GM23248 (cell line): ENCODE data around the gene TAF3. TPM values are rescaled to one million over a fixed set of nuclear protein-coding genes. Genes with fewer than 3 reads are reported as not detected.

Source experiments
- DNase-seq: peaks from one replicate; pipeline ENCODE4 v3.0.0-alpha.2; 2015
- H2AFZ ChIP-seq: fragments of 200-600 bp; sonication (generic); 2 replicates; pipeline ENCODE4 v1.6.1; 2016; ENCODE audit warnings: antibody characterized with exemption
- H3F3A ChIP-seq: fragments of 200-600 bp; sonication (generic); 2 replicates; pipeline ENCODE4 v1.6.1; 2016; ENCODE audit warnings: mild to moderate bottlenecking, antibody characterized with exemption, mixed run types; ENCODE audit not compliant: insufficient read depth
- H3K27ac ChIP-seq: fragments of 200-600 bp; sonication (generic); 2 replicates; pipeline ENCODE4 v1.5.1; 2016; ENCODE audit warnings: mild to moderate bottlenecking
- H3K27me3 ChIP-seq: fragments of 200-600 bp; sonication (generic); replicated peaks from 2 replicates; pipeline ENCODE4 v1.6.1; 2016; ENCODE audit warnings: mild to moderate bottlenecking; ENCODE audit not compliant: insufficient read depth
- H3K36me3 ChIP-seq: fragments of 200-600 bp; sonication (generic); 2 replicates; pipeline ENCODE4 v1.6.1; 2016; ENCODE audit warnings: low read depth, mild to moderate bottlenecking
- H3K4me1 ChIP-seq: fragments of 200-600 bp; sonication (generic); 2 replicates; pipeline ENCODE4 v1.6.1; 2016; ENCODE audit warnings: mild to moderate bottlenecking; ENCODE audit not compliant: insufficient read depth
- H3K4me2 ChIP-seq: fragments of 200-600 bp; sonication (generic); one replicate; pipeline ENCODE4 v1.6.1; 2016; ENCODE audit warnings: mild to moderate bottlenecking; ENCODE audit not compliant: unreplicated experiment
- H3K4me3 ChIP-seq: fragments of 200-600 bp; sonication (generic); 2 replicates; pipeline ENCODE4 v1.5.1; 2016; ENCODE audit warnings: mild to moderate bottlenecking
- H3K79me2 ChIP-seq: fragments of 200-600 bp; sonication (generic); 2 replicates; pipeline ENCODE4 v1.6.1; 2016; ENCODE audit warnings: mild to moderate bottlenecking; ENCODE audit not compliant: insufficient read depth
- H3K9ac ChIP-seq: fragments of 200-600 bp; sonication (generic); 2 replicates; pipeline ENCODE4 v1.6.1; 2016; ENCODE audit warnings: mild to moderate bottlenecking
- H3K9me2 ChIP-seq: fragments of 200-600 bp; sonication (generic); 2 replicates; pipeline ENCODE4 v1.6.1; 2016; ENCODE audit warnings: mixed run types, mild to moderate bottlenecking, moderate library complexity; ENCODE audit not compliant: insufficient read depth
- H3K9me3 ChIP-seq: fragments of 200-600 bp; sonication (generic); one replicate; pipeline ENCODE4 v1.6.1; 2017; ENCODE audit warnings: low read depth
- H4K20me1 ChIP-seq: fragments of 200-600 bp; sonication (generic); 2 replicates; pipeline ENCODE4 v1.6.0; 2016; ENCODE audit not compliant: insufficient read depth
- EZH2 ChIP-seq: fragments of 200-600 bp; sonication (generic); IDR thresholded peaks from 2 replicates; pipeline ENCODE4 v1.6.1; 2018; ENCODE audit warnings: antibody characterized with exemption, mild to moderate bottlenecking; ENCODE audit not compliant: insufficient read depth, poor library complexity, severe bottlenecking
- EZH2phosphoT487 ChIP-seq: fragments of 200-600 bp; sonication (generic); IDR thresholded peaks from 2 replicates; pipeline ENCODE4 v1.6.1; 2018; ENCODE audit warnings: antibody characterized with exemption, moderate library complexity, mild to moderate bottlenecking, low read depth; ENCODE audit not compliant: insufficient read depth
- WGBS, 2 experiments: methylation state at CpG; one replicate each; pipeline ENCODE4 v1.1.6; 2015 to 2017; ENCODE audit warnings: low lambda C conversion rate in 2 of 2, low coverage in 1 of 2; ENCODE audit errors: missing lambda C conversion rate in 2 of 2; 5-methylcytosine and 5-hydroxymethylcytosine counted together
- in situ Hi-C: fragments of 300-500 bp; cut with MboI; formaldehyde crosslinking; loops from 2 replicates; pipeline ENCODE4 v1.15.0; 2020
- polyA plus RNA-seq: library from polyadenylated mRNA; unstranded; fragments of >200 nt; fragmentation: Nextera tagmentation; extraction: Ambion mirVana; gene quantifications from 2 replicates; pipeline ENCODE4 v1.2.1, GENCODE V29; 2016
- total RNA-seq: library from RNA; depleted of rRNA; stranded (reverse); fragments of >200 nt; shearing (Covaris generic); gene quantifications from 2 replicates; pipeline ENCODE4 v1.2.3, GENCODE V29; 2014

Gene TAF3
- total and polyA plus RNA-seq, 2 experiments from 2014 or later = 1.7 to 5.5 TPM

DNA sequence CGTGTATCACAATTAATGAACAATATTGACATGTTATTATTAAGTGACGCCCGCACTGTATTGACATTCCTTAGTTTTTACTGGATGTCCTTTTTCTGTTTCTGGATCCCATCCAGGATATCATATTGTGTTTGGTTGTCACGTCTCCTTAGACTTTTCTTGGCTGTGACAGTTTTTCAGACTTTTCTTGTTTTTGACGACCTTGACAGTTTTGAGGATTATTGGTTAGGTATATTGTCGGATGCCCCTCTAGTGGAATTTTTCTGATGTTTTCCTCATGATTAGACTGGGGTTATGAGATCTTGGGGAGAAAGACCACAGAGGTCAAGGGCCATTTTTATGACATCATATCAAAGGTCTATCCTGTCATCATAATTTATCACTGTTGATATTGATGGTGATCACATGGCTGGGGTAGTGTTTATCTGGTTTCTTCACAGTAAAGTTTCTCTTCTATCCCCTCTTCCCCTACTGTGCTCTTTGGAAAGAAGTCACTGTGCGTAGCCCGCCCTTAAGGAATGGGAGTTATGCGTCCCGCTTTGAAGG lies 11.1 kb downstream of the TAF3 start:
- no peak for TF ChIP-seq EZH2
- TF ChIP-seq EZH2phosphoT487 = no peak
- Histone ChIP-seq H3K4me3 (no peak overlapping the region), H3K79me2 (peaks cover 55% of the 10 kb centered on the region), H3K9me2 (no peaks in the 10 kb centered on the region), H3K4me1 (no peaks in the 10 kb centered on the region), H3K4me2 (no peak overlapping the region), H2AFZ (no peak overlapping the region), H4K20me1 (no peaks in the 10 kb centered on the region), H3K27ac (no peak overlapping the region), H3K9me3 (no peaks in the 10 kb centered on the region), H3K36me3 (peaks cover 19% of the 10 kb centered on the region; the same call in 1 of the 2 replicates), H3F3A (no peaks in the 10 kb centered on the region), H3K9ac (no peak overlapping the region), H3K27me3 (no peaks in the 10 kb centered on the region)
- in situ Hi-C loops = no loop called here
- no peak for DNase-seq
- 96 to 97% methylated on average over 10 of the region's 10 CpGs for WGBS, 2 experiments

DNA sequence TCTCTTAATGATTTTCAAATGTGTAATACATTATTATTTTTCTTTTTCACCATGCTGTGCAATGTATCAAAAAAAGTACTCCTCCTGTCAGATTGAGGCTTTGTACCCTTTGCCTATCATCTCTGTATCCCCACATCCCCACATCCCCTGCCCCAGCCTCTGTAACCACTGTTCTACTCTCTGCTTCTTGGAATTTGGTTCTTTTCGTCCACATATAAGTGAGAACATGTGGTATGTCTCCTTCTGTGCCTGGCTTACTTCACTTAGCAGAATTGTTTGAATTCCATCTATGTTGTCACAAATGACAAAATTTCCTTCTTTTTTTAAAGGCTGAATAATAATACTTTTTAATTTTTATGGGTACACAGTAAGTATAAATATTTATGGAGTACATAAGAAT lies 13.8 kb downstream of the TAF3 start:
- Histone ChIP-seq H3K4me3 (no peak overlapping the region), H2AFZ (no peak overlapping the region), H3K9ac (no peak overlapping the region), H3K9me2 (no peaks in the 10 kb centered on the region), H3K4me2 (no peak overlapping the region), H3K79me2 (peaks cover 69% of the 10 kb centered on the region), H3K36me3 (no peaks in the 10 kb centered on the region), H3K27ac (no peak overlapping the region), H4K20me1 (no peaks in the 10 kb centered on the region), H3K4me1 (no peaks in the 10 kb centered on the region), H3K9me3 (no peaks in the 10 kb centered on the region), H3F3A (no peaks in the 10 kb centered on the region), H3K27me3 (no peaks in the 10 kb centered on the region)
- WGBS, 2 experiments = 43 to 53% methylated on average over 1 of the region's 1 CpG
- DNase-seq = peak; percentile 5
- TF ChIP-seq EZH2phosphoT487 (no peak), EZH2 (no peak)
- in situ Hi-C loops = no loop called here

DNA sequence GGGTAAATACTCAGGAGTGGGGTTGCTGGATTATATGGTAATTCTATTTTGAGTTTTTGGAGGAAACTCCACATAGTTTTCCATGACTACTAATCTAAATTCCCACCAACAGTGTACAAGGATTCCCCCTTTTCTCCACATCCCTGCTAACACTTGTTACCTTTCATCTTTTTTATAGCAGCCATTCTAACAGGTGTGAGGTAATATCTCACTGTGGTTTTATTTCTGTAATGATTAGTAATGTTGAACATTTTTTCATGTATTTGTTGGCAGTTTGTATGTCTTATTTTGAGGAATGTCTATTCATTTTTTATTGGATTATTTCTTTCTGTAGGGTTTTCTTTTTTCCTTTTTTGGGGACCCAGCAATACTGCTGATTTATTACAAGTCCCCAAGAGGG lies 14.9 kb downstream of the TAF3 start:
- Histone ChIP-seq H3K9ac (no peak overlapping the region), H2AFZ (no peak overlapping the region), H3K79me2 (peaks cover 73% of the 10 kb centered on the region), H3K9me3 (no peaks in the 10 kb centered on the region), H3K4me3 (no peak overlapping the region), H3K4me1 (no peaks in the 10 kb centered on the region), H3K9me2 (no peaks in the 10 kb centered on the region), H3K36me3 (no peaks in the 10 kb centered on the region), H4K20me1 (no peaks in the 10 kb centered on the region), H3F3A (no peaks in the 10 kb centered on the region), H3K4me2 (no peak overlapping the region), H3K27me3 (no peaks in the 10 kb centered on the region), H3K27ac (no peak overlapping the region)
- TF ChIP-seq EZH2phosphoT487 (no peak), EZH2 (no peak)
- in situ Hi-C loops = no loop called here
- DNase-seq = no peak

DNA sequence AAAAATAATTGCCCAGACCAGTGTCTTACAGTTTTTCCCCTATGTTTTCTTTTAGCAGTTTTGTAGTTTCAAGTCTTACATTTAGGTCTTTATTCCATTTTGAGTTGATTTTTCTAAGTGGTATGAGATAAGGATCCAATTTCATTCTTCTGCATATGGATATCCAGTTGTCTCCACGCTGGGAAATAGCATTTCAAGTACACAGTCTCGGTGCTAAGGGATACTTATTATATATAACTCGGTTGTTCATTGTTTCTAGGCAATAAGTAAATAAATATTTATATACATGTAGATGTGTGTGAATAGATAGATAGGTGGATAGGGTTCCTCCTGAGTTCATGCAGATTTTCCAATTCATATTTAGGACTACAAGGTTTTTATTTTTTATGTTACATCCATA lies 16.0 kb downstream of the TAF3 start:
- Histone ChIP-seq H3K9me2 (no peaks in the 10 kb centered on the region), H4K20me1 (no peaks in the 10 kb centered on the region), H3K4me2 (no peak overlapping the region), H3K27me3 (no peaks in the 10 kb centered on the region), H3K4me3 (no peak overlapping the region), H3K9ac (no peak overlapping the region), H2AFZ (no peak overlapping the region), H3K9me3 (no peaks in the 10 kb centered on the region), H3K36me3 (no peaks in the 10 kb centered on the region), H3K79me2 (peaks cover 71% of the 10 kb centered on the region), H3K4me1 (no peaks in the 10 kb centered on the region), H3K27ac (no peak overlapping the region), H3F3A (no peaks in the 10 kb centered on the region)
- in situ Hi-C loops = no loop called here
- 80 to 82% methylated on average over 3 of the region's 3 CpGs for WGBS, 2 experiments
- TF ChIP-seq EZH2phosphoT487 (no peak), EZH2 (no peak)
- DNase-seq = no peak

DNA sequence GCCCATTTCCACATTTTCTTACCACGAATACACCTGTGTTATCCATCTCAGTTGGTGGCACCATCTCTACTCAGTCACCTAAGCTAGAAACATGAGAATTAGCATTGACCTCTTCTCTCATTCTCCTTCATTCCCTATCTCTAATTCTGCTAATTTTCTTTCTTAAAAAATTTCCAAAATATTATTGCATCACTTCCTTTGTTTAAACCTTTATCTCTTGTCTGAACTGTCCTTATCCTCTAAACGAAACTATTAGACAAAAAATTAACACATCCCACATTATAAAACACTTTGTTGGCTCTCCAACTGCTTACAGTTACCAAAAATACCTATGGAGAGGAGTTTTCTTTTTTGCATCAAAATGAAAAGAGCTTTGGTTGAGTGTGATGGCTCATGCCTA lies 18.3 kb downstream of the TAF3 start:
- Histone ChIP-seq H3K9me2 (no peaks in the 10 kb centered on the region), H3K79me2 (peaks cover 60% of the 10 kb centered on the region), H3K36me3 (no peaks in the 10 kb centered on the region), H3K4me3 (no peak overlapping the region), H3K4me1 (no peaks in the 10 kb centered on the region), H3K9me3 (no peaks in the 10 kb centered on the region), H3K4me2 (no peak overlapping the region), H3F3A (no peaks in the 10 kb centered on the region), H4K20me1 (no peaks in the 10 kb centered on the region), H3K9ac (no peak overlapping the region), H3K27ac (no peak overlapping the region), H3K27me3 (no peaks in the 10 kb centered on the region), H2AFZ (no peak overlapping the region)
- 92 to 99% methylated on average over 2 of the region's 2 CpGs for WGBS, 2 experiments
- DNase-seq = no peak
- in situ Hi-C loops = no loop called here
- TF ChIP-seq EZH2phosphoT487 = no peak
- no peak for TF ChIP-seq EZH2
